ENCODE measurements around the gene COX15. TPM values are rescaled to one million over a fixed set of nuclear protein-coding genes. Genes with fewer than 3 reads are reported as not detected.

The COX15 gene
- total and polyA plus RNA-seq, 2 of the 8 experiments (the other 6 are each of a cell fraction or from before 2014, with no cell fraction given) = 17.5 to 36.6 TPM

GRCh38 chr10:99711129-99711719 lies 20.7 kb downstream of the COX15 start (continued):
- TF ChIP-seq KDM1A (IDR thresholded peaks at IDR 0.05; ENCODE audit: borderline replicate concordance, low read length) = no peak
- no peak for TF ChIP-seq JUND (IDR thresholded peaks at IDR 0.05; ENCODE audit: low read length)
- TF ChIP-seq SP4 (IDR thresholded peaks at IDR 0.05; ENCODE audit: low read length) = no peak
- peak; percentile 65 to 71 for TF ChIP-seq RAD21 (IDR thresholded peaks at IDR 0.05 in 1 of 2, conservative IDR thresholded peaks at IDR 0.05 in 1 of 2; ENCODE audit: low read depth in 2 of 2, low read length in 2 of 2)
- TF ChIP-seq FOSL1 (IDR thresholded peaks at IDR 0.05; ENCODE audit: insufficient read depth, low read depth, low read length) = no peak
- no peak for TF ChIP-seq POLR2A (IDR thresholded peaks at IDR 0.05; ENCODE audit: control extremely low read depth in 1 of 2, low read depth in 2 of 2, low read length in 2 of 2)
